Measurements from ENCODE around the gene RABGGTB.
A peak's percentile ranks its signal among the peaks of the same experiment; 100 is the strongest.
"Not testable (repeated sequence)": the region's sequence is repeated elsewhere in the genome, so short reads cannot be mapped to it uniquely, and the experiment has no call there.

Gene RABGGTB

GRCh38 chr1:75796376-75797272 is 10.6 kb downstream of the RABGGTB start, which contains the start of gene MSH4:
MSH4 (plus strand) TSS chr1:75796882; CDS start chr1:75796986, 104 bp downstream.
- peak; percentile 29 for DNase-seq

- no peak for DNase-seq
Measured at GRCh38 chr1:75797273-75797588, 11.2 kb downstream of the RABGGTB start.

- DNase-seq = no peak
Measured at GRCh38 chr1:75797606-75798216, 11.7 kb downstream of the RABGGTB start.

GRCh38 chr1:75801480-75801879 is 15.4 kb downstream of the RABGGTB start:
- not testable (repeated sequence) for DNase-seq

- DNase-seq = no peak
Measured at GRCh38 chr1:75808921-75809320, 22.9 kb downstream of the RABGGTB start.

- not testable (repeated sequence) for DNase-seq
Measured at GRCh38 chr1:75810113-75810512, 24.1 kb downstream of the RABGGTB start.

- no peak for DNase-seq
Measured at GRCh38 chr1:75811211-75811981, 25.3 kb downstream of the RABGGTB start.

GRCh38 chr1:75812065-75812464 is 26.0 kb downstream of the RABGGTB start:
- no peak for DNase-seq

- DNase-seq = not testable (repeated sequence)
Measured at GRCh38 chr1:75823596-75823995, 37.5 kb downstream of the RABGGTB start.

GRCh38 chr1:75836528-75837100 is 50.6 kb downstream of the RABGGTB start:
- DNase-seq = no peak

GRCh38 chr1:75838079-75838478 is 52.0 kb downstream of the RABGGTB start:
- DNase-seq = no peak

GRCh38 chr1:75841421-75841820 is 55.4 kb downstream of the RABGGTB start:
- DNase-seq = no peak

All from activated naive CD4-positive, alpha-beta T cell treated with anti-CD3 and anti-CD28 coated beads, Interleukin-2, amount 50 U/mL, for 16 hours (primary cell).